ENCODE data around the gene SNAPC4.
A peak's percentile ranks its signal among the peaks of the same experiment; 100 is the strongest.
"Not testable (repeated sequence)": the region's sequence is repeated elsewhere in the genome, so short reads cannot be mapped to it uniquely, and the experiment has no call there.

The SNAPC4 gene

GRCh38 chr9:136410500-136411287, 10.7 kb upstream of the SNAPC4 start, which contains the start of the genes ENTR1 and PMPCA:
TSS of gene ENTR1 (minus strand) at chr9:136410614. CDS start at chr9:136410397, 217 bp downstream.
TSS of gene PMPCA (plus strand) at chr9:136410658. CDS start at chr9:136410669, 11 bp downstream.
- peak; percentile 93 for DNase-seq (ENCODE audit: low read depth in 2 of 2)

GRCh38 chr9:136409557-136410455, 9.8 kb upstream of the SNAPC4 start:
- no peak for DNase-seq (ENCODE audit: low read depth in 2 of 2)

- DNase-seq (ENCODE audit: low read depth in 2 of 2), result no peak
Observed at GRCh38 chr9:136407911-136408310, 7.9 kb upstream of the SNAPC4 start.

- DNase-seq (ENCODE audit: low read depth in 2 of 2), result not testable (repeated sequence)
Observed at GRCh38 chr9:136407061-136407460, 7.1 kb upstream of the SNAPC4 start.

GRCh38 chr9:136405904-136406303, 5.9 kb upstream of the SNAPC4 start:
- not testable (repeated sequence) for DNase-seq (ENCODE audit: low read depth in 2 of 2)

- DNase-seq (ENCODE audit: low read depth in 2 of 2), result no peak
Observed at GRCh38 chr9:136405481-136405880, 5.5 kb upstream of the SNAPC4 start.

GRCh38 chr9:136404801-136405136, 4.8 kb upstream of the SNAPC4 start:
- DNase-seq (ENCODE audit: low read depth in 2 of 2), result no peak

GRCh38 chr9:136403915-136404800, 4.2 kb upstream of the SNAPC4 start:
- no peak for DNase-seq (ENCODE audit: low read depth in 2 of 2)

GRCh38 chr9:136403538-136403914, 3.6 kb upstream of the SNAPC4 start:
- DNase-seq (ENCODE audit: low read depth in 2 of 2), result peak; percentile 33 to 52

- no peak for DNase-seq (ENCODE audit: low read depth in 2 of 2)
Observed at GRCh38 chr9:136402067-136402466, 2.1 kb upstream of the SNAPC4 start.

- no peak for DNase-seq (ENCODE audit: low read depth in 2 of 2)
Observed at GRCh38 chr9:136401173-136401922, 1.4 kb upstream of the SNAPC4 start.

- DNase-seq (ENCODE audit: low read depth in 2 of 2), result no peak
Observed at GRCh38 chr9:136399176-136400037, 563 bp downstream of the SNAPC4 start.

GRCh38 chr9:136398286-136398685, 1.7 kb downstream of the SNAPC4 start:
- no peak for DNase-seq (ENCODE audit: low read depth in 2 of 2)

GRCh38 chr9:136397643-136398042, 2.3 kb downstream of the SNAPC4 start:
- no peak for DNase-seq (ENCODE audit: low read depth in 2 of 2)

- DNase-seq (ENCODE audit: low read depth in 2 of 2), result no peak
Observed at GRCh38 chr9:136396219-136396515, 3.8 kb downstream of the SNAPC4 start.

GRCh38 chr9:136395345-136396218, 4.4 kb downstream of the SNAPC4 start:
- no peak for DNase-seq (ENCODE audit: low read depth in 2 of 2)

- no peak for DNase-seq (ENCODE audit: low read depth in 2 of 2)
Observed at GRCh38 chr9:136395020-136395340, 5.0 kb downstream of the SNAPC4 start.

- DNase-seq (ENCODE audit: low read depth in 2 of 2), result no peak
Observed at GRCh38 chr9:136394312-136395019, 5.5 kb downstream of the SNAPC4 start.

GRCh38 chr9:136393531-136393930, 6.4 kb downstream of the SNAPC4 start:
- no peak for DNase-seq (ENCODE audit: low read depth in 2 of 2)
